Left lobe of liver (tissue), 2 donors: Measurements from ENCODE around the gene PPP1R3A. TPM values are rescaled to one million over a fixed set of nuclear protein-coding genes. Genes with fewer than 3 reads are reported as not detected.

Experiments
- ATAC-seq: fragments of 200-7000 bp; cut with Tn5 transposase; one replicate; pipeline ENCODE4 v1.9.1; 2020; ENCODE audit warnings: mild to moderate bottlenecking, moderate library complexity
- DNase-seq: peaks from one replicate; pipeline ENCODE4 v3.0.0-alpha.2; 2020; ENCODE audit warnings: low spot score
- total RNA-seq: library from RNA; stranded (reverse); gene quantifications from one replicate; pipeline ENCODE4 v1.2.1, GENCODE V29; 2021
- donor health status: DM: no; HTN: no; CAD: no; lungs with moderate emphysema.
- donor health status: DM: no; HTN: yes; CAD: no.

Gene PPP1R3A
- total RNA-seq, 1 donor from 2014 or later = not detected

DNA sequence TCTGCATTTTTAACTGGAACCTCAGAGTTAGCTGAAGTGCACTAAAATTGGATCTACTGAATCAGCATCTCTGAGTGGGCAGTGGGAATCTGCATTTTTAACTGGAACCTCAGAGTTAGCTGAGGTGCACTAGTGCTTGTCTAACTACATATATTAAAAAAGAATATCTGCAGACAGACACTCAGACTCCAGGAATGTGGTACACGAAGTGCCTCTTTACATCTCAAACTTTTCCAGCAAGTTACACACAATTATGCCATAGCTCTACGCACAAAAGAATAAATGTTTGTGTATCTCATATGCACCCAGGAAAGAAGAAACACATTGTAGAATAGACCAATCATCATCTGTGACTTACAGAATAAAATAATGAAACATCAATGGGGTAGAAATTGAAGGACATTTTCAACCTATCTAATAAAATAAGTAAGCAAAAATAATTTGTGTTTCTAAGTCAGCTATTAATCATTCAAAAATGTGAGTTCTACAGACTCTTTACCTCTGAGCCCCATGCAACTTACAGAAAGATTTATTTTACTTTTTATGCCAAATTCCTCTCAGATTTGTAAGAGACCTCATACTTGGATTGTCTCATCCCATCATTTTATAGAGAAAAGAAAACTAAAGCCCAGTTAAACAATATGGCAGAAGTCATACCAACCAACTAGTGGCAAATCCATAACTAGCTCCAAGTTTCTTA lies 28.3 kb downstream of the PPP1R3A start:
- no peak for DNase-seq
- ATAC-seq = no peak

DNA sequence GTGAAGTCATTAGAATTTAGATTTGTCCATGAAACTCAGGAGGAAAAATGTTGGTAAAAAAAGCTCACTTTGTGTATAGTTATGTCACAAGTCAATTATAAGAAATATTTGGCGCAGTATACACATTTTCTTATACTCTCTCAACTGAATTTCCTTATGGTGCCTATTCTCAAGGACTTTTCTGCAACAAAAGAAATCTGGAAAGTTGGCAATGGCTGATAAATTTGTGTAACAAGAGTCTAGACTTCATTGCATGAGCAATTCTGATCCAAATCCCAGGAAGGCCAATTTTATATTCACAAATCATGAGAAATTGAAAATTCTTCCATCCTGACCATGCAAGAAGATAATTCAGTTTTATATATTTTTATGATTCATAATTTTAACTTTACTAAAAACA lies 35.7 kb downstream of the PPP1R3A start:
- no peak for DNase-seq
- ATAC-seq = no peak

GRCh38 chr7:113880559-113880958 lies 38.2 kb downstream of the PPP1R3A start:
- no peak for ATAC-seq
- DNase-seq = no peak

GRCh38 chr7:113878394-113878992 lies 40.3 kb downstream of the PPP1R3A start:
- DNase-seq (no peak), ATAC-seq (no peak)

DNA sequence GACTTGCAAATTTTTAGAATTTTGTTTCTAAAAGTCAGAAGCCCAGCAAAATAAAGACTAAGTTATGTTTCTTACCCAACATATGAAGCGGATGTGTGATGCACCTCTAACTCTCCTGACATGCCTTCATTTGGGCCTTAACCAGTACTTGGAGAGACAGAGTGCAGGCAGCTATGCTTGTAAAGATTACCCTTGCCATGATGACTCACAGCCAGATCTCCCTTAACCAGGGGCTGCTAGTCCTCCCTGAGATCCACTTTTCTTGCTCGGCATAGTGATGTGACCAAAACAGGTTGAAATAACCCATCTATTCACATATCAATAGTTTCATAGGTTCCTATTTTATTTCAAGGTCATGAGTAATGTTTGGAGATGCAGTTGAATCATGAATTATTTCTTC lies 43.6 kb downstream of the PPP1R3A start:
- DNase-seq (no peak), ATAC-seq (no peak)

DNA sequence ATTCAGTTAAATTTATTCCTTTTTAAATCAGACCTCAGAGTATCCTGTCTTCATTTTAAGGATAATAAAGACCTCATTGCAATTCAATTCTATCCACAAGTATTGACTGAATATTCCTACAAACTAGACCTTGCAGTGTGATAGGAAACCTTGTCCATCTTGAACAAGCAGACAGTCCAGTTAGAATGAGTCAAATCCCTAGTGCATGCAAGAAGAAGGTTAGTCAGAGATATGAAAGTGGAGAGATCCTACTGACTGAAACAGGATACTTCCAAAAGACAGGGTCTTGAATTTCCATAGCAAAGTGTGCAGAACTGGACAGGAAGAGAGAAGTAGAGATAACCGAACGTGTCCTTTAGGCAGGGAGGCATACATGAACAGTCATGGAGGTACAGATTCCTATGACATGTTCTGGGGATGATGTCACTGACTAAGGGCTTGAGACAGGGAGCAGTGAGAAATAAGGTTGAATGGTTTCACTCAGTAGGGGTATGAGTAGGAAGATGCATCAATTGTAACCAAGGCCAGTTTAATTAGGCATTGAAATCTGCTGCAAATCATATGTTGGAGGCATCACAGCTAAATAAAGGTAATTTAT lies 45.2 kb downstream of the PPP1R3A start:
- no peak for ATAC-seq
- DNase-seq = no peak

DNA sequence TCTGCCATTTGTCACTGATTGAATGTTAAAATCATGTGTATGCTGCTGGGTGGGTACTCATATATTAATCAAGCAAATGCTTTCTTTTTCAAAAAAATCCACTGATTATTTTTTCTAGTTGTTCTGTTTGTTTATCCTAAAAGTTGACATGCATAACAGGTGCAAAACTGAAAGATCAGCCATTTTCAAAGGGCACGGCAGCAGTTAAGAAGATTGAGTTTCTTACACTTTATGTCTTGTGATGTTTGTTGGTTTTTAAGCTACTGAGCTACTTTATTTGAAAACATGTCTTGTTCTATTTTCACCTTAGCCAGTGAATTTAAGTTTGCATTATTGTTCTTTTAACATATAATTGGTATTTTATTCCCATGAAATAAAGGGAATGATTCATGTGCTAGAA lies 45.8 kb downstream of the PPP1R3A start:
- ATAC-seq = no peak
- no peak for DNase-seq

GRCh38 chr7:113867325-113867724 lies 51.5 kb downstream of the PPP1R3A start:
- ATAC-seq (no peak), DNase-seq (no peak)

GRCh38 chr7:113856010-113856409 lies 62.8 kb downstream of the PPP1R3A start:
- no peak for DNase-seq

GRCh38 chr7:113840954-113841353 lies 77.9 kb downstream of the PPP1R3A start:
- ATAC-seq (no peak), DNase-seq (no peak)

More at GRCh38 chr7:113856010-113856409, 62.8 kb downstream of the PPP1R3A start:
- no peak for ATAC-seq

DNA sequence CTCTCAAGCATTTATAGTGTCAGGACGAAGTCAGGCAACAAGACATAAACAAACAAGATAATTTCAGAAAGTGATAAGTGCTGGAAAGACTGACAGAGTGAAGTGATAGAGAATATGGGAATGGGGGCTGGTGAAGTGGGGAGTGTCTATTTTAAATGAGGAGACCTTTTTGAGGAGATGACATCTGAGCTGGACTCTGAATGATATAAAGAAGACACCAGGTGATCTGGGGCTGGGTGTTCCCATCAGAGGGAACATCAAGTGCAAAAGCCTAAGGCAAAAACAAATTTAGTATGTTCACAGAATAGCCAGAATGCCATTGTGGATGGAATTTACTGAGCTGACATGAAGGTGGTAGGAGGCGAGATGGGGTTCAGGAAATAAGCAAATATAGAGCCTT lies 83.4 kb downstream of the PPP1R3A start:
- ATAC-seq = no peak
- no peak for DNase-seq

DNA sequence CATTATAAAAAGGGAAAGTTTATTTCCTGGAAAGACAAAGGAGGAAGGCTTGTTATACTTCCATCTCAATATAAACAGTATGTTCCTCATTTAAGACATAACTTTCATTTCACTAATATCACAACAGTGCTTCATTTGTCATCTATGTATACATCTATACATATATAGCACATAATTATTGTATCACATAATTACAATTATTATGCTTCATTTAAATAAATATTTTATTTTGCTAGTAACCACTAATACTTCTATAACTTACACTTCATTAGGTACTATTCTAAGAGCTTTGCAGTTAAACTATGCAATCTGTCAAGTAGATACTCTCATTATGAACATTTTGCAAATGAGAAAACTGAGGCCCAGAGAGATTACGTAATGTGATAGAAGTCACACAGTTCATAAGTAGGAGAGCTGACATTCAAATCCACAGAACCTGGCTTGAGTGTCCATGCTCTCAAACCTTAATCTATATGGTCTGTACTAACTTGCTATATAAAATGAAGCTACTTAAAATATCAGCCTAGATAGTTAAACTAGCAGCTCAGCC lies 86.5 kb downstream of the PPP1R3A start:
- ATAC-seq (no peak), DNase-seq (no peak)

- no peak for ATAC-seq
Observed at GRCh38 chr7:113831556-113831955, 87.3 kb downstream of the PPP1R3A start.

GRCh38 chr7:113828581-113828980 lies 90.2 kb downstream of the PPP1R3A start:
- DNase-seq (no peak), ATAC-seq (no peak)

More at GRCh38 chr7:113831556-113831955, 87.3 kb downstream of the PPP1R3A start:
- DNase-seq = no peak
